ENCODE results near the gene ZC3H18.

ZC3H18 gene

DNA sequence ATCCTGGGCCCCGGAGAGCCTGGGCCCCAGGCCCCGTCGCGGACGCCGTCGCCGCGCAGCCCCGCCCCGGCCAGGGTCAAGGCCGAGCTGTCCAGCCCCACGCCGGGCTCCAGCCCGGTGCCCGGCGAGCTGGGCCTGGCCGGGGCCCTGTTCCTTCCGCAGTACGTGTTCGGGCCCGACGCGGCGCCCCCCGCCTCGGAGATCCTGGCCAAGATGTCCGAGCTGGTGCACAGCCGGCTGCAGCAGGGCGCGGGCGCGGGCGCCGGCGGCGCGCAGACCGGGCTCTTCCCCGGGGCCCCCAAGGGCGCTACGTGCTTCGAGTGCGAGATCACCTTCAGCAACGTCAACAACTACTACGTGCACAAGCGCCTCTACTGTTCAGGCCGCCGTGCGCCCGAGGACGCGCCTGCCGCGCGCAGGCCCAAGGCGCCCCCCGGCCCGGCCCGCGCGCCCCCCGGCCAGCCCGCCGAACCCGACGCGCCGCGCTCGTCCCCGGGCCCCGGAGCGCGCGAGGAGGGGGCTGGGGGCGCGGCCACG is 36.8 kb upstream of the ZC3H18 start:
- DNase-seq, result no peak

DNA sequence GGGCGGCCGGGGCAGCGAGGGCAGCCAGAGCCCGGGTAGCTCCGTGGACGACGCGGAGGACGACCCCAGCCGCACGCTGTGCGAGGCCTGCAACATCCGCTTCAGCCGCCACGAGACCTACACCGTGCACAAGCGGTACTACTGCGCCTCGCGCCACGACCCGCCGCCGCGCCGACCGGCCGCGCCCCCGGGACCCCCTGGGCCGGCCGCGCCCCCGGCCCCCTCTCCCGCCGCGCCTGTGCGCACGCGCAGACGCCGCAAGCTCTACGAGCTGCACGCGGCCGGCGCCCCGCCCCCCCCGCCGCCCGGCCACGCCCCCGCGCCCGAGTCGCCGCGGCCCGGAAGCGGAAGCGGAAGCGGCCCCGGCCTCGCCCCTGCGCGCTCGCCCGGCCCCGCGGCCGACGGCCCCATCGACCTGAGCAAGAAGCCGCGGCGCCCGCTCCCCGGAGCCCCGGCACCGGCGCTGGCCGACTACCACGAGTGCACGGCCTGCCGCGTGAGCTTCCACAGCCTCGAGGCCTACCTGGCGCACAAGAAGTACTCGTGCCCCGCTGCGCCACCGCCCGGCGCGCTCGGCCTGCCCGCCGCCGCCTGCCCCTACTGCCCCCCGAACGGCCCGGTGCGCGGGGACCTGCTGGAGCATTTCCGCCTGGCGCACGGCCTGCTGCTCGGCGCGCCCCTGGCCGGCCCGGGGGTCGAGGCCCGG is 36.1 kb upstream of the ZC3H18 start:
- peak; percentile 75 for DNase-seq

DNA sequence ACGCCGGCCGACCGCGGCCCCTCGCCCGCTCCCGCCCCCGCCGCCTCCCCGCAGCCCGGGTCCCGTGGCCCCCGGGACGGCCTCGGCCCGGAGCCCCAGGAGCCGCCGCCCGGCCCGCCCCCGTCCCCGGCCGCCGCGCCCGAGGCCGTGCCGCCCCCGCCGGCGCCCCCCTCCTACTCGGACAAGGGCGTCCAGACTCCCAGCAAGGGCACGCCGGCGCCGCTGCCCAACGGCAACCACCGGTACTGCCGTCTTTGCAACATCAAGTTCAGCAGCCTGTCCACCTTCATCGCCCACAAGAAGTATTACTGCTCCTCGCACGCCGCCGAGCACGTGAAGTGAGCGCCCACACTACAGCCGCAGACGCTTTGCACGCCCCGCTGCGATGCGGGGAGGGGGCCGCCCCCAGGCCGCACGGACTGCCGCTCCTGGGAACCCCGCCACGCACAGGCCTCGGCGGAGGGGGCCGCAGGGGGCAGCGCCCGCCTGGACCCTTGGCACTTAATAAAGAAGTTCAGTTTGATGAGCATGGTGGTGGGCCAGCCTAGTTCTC is 35.5 kb upstream of the ZC3H18 start:
- peak; percentile 40 for DNase-seq

DNA sequence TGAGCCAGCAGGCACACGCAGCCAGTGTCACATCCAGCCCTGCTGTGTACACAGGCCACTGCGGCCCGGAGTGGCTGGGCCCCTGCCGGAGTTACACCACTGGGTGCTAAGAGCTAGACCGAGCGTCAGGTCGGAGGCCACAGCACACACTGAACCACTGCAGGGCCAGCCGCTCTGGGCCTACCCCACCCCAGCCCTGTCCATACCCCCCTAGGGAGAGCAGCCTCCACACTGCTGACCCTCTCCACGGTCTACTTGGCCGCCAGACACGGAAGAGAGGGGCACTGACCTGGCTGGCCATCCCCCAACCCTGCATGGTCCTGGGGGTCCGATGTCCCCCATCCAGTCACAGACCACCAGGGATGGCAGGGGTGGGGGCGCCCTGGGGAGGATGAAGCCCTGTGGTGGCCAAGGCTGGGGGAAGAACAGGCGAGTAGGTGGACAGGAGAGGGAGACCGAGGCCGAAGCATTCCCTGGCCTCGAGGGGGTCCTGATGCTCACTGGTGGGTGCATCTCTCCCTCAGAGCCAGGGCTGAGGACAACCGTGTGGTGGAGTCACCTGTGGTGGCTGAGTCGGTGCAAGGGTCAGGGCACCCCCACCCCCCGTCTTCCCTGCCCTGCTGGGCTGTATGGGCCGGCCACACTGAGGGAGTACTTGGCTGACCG is 34.9 kb upstream of the ZC3H18 start:
- no peak for DNase-seq

DNA sequence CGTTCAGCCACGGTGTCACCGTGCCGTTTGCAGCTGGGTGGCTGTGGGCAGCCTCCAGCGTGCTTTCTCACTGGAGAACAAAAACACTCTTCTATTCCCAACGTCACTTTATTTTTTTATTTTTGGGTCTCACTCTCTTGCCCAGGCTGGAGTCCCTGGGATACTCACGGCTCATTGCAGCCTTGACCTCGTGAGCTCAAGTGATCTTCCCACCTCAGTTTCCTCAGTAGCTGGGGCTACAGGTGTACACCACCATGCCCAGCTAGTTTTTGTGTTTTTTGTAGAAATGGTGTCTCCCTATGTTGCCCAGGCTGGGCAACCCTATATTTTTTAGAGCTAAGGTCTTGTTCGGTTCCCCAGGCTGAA is 34.4 kb upstream of the ZC3H18 start:
- no peak for DNase-seq

DNA sequence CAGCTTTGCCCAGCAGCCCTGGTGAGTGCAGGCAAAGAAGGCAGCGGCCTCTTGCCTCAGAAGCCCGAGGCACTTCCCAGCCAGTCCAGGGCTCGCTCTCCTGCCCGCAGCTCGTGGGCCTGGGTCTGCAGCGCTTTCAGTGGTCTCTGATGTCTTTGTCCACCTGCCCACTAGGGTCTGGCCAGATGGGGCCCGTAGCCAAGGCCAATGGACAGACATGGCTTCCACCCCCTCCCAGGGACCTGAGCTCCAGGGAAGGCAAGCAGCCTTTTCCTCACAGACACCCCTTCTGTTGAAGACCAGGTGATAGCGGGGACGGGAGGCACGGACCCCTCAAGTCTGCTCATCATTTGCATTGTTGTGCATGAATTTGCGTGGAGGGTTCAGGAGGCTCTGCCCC is 33.7 kb upstream of the ZC3H18 start:
- DNase-seq, result no peak

DNA sequence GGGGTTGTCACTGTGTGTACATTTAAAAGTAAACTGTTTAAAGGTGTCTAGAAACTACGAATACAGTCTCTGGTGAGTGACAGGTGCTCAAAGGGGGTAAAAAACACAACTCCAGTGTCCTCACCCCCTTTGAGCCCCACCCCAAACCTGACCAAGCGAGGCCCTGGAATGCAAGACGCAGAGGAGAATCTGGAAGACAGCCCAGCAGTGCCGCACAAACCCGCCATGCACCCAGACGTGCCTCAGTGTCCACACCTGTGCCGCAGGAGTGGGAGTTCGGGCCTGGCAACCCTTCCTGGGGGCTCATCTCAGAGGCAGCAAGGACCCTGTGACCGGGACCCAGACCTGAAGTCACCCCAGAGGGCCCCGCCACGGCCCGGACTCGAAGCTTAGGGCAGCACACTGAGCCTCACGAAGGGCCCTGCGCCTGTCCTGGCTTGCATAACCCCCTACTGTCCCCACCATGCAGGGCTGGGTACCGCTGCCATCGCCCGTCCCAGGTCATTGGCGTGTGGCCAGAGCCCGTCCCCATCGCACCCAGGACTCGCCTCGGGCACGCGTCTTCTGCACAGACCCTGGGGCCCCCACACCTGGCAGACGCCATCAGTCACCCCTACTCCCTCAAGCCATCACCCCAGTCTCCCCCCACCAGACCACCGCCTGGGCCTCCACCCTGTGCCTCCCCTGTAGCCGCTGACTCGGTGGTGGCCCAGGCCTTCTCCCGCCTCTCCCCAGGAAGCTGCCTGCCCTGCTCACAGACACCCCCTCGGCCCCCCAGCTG is 33.0 kb upstream of the ZC3H18 start:
- DNase-seq, result no peak

DNA sequence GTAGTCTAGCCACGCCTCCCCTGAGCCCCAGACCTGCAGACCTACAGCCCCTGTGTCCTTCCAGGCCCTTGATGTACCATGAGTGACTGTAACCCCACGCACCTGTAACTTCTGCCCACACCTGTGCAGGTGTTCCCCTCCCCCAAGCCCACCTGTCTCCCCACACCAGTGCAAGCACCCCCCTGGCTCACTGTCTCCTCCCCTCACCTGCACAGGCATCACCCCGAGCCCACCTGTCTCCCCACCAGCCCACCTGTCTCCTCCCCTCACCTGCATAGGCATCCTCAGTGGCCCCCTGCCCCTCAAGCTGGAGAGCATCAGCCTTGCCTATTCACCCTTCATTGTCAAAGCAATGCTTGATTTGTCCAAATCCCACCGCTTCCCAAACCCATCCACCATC is 32.3 kb upstream of the ZC3H18 start:
- DNase-seq, result no peak

DNA sequence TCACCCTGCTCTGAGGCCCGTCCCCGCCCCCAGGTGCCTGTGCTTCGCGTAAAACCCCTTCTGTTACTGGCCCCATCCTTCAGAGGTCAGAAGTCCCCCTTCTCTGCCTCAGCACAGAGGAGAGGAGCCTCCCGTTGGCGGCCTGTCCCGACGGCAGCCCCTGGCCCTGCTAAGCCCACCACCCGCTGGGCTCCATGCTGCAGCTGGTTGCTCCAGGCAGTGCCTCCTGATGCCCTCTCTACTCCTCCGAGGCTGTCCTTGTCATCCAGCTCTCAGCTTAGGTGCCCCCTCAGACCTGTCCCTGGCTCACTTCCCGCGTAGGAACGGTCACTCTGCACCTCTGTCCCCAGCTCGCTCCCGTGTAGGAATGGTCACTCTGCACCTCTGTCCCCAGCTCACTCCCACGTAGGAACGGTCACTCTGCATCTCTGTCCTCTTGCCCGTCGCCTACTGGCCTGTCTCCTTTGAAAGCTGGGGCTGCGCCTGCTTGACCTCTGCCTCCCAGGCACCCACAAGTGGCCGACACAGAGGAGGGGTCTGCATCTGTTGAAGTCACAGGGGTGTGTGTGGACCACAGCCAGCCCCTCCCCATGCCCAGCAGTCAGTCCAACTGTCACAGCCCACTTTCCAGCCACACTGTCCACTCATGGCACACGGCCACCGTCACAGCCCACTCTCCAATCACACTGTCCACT is 31.7 kb upstream of the ZC3H18 start:
- DNase-seq, result no peak

DNA sequence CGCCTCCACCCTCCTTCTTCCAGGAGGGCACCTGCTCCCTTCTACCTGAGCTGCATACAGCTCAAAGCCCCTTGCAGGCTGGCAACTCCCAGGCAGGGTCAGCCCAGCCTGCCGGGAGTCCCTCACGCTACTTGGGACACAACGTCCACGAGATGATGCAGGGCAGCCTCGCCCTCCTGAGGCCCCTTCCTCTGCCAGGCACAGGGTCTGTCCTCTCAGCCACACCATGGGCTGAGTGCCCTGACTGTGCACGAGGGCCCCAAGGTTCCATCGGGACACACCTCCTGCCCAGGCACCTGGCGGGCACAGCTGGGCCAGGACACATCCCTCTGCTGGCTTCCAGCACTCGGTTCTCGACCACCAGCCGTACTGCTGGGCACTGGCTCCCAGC is 30.9 kb upstream of the ZC3H18 start:
- no peak for DNase-seq

DNA sequence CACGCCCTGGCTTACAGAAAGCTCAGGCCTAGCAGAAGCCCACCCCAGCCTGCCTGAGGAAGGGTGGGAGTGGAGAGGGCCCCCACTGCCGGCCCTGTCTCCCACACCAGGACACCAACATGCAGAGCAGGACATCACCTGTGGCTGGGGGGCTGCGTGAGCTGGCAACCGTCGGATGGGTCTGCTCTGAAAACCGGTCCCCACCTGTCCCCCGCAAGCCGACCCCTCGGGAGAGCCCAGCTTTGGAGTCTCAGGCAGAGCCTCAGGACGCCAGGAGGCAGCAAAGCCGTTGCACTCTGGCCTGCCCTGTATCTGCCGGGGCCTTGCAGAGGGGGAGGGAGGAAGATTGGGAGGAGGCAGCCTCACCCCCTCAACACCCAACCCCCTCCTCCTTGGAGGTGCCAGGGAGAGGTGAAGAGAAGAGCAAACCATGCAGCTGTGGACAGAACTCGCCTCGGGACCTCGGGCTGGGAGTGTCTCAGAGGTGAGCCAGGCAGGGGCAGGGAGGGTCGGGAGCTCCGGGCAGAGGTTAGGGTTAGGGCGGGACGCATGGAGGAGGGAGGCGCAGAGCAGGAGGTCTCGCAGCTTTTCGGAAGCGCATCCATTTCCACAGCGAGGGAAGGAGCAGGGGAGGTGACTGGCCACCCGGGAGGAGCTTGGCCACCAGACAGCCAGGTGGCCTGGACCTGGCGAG is 30.4 kb upstream of the ZC3H18 start:
- no peak for DNase-seq

DNA sequence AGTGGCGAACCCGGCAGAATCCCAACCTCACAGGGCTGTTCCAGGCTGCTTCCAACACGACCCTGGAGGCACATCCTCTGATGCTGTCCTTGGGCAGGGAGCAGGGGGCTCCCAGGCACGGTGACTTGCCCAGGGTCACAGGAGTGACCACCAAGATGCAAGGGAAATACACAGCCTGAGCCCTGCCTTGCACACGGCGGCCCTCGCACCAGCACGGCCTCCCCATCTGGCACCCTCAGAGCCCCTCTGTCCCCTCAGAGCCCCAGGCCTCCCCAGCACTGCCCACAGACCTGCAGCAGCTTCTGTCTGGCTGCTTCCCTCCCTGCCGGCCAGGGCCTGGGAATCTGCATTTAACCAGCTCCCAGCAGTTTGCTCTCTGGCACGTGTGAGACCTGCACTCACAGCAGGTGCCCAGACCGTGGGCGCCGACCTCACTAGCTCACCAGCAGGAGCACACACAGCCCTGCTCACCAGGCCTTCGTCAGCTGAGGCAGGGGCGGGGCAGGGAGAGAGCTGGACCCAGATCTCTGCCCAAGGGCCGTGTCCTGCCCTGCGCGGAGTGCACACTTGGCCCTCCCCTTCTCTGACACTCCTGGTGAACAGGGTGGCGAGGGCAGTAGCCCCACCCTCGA is 29.7 kb upstream of the ZC3H18 start:
- no peak for DNase-seq

DNA sequence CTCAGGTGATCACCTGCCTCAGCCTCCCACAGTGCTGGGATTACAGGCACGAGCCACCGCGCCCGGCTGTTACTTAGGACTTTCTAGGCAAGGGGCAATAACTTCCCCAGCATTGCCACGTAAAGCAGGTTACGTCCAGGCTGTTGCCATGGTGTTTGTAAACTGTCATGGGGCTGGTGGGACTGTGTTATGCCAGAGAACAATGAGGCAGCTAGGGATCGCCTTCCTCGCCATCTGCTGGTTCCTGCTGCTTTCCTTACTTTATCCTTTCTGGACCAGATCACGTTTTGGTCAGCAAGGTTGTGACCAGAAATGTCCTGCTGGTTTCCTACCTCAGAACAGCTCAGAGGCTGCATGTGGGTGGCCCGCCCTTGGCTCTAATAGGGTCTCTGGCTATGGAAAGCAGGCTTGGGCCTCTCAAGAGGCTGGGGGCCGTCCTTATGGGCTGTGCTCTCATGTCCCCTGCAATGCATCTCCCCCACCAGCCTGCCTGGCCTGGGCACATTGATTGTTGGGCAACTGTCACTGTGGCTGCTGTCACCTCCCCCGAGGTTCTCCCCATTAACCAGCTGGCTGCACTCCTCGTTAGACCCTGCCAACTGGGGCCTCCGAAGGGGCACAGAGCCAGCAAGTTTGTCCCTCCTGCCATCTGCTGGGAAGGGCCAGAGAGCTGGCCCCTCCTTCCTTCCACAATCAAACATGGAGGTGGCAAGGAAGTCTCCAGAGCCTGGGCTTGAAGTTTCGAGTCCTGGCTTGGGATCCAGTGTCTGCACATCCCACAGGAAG is 28.2 kb upstream of the ZC3H18 start:
- DNase-seq, result no peak

DNA sequence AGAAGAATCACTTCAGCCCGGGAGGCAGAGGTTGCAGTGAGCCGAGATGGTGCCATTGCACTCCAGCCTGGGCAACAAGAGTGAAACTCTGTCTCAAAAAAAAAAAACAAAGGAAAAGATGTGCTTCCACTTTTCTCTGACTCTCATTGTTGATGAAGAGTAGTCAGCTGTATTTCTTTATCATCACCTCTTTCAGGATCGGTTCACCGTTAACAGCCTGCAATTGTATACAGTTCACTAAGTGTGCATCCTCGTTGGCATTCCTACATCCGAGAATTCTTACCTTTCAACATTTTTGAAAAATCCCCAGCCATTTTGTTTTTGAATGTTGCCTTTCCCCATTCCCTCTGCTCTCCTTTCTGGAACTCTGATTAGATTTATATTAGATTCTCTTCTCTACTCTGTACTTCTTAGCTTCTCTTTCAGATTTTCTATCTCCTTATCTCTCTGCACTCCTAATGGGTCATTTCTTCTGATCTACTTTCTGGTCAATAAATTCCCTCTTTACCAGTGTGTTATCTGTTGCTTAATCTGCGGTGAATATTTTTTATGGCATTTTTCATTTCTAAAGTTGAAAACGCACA is 26.9 kb upstream of the ZC3H18 start:
- no peak for DNase-seq

DNA sequence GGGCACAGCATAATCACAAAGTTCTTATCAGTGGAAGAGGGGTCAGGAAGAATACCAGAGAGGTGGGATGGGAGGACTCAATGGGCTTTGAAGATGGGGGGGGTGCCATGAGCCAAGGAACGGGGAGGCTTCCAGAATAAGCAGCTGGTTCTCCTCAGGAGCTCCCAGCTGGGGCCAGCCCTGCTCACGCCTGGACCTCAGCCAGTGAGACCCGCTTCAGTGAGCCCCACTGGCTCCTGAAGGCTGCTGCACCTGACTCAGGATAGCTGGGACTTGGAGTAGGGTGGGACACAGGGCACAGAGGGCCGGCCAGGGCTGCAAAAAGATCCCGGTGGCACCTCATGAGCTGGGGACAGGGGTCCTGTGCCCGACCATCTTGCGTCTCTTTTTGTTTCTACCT is 24.4 kb upstream of the ZC3H18 start:
- no peak for DNase-seq

DNA sequence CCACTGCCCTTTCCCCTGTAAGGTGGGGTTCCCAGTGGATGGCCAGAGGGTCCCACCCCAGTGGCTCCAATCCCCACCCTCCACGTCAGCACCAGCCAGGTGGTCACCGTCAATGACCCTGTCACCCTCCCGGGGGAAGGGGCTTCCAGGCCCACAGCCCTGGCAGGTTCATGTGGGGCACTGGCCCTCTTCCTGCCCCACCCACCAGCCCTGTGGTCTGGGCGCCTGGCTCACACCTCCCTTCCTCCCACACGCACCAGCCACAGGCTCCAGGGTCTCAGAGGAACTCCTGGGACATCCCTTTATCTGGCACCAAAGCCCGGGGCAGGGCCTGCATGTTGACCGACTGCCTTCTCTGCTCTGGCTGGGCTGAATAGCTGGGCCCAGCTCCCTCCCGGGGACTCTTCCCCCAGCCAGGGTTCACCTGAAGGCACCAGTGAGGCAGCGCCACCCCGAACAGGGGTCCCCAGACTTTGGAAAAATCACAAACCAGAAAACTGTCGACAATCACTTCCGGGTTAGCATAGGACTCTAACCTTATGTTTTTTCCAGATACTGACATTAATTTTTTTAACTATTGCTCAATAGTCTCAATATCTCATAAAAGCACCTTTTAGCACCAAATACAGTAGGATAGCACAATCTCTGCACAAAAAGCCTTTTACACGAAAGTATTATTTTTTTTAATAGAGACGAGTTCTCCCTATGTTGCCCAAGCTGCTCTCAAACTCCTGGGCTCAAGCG is 21.9 kb upstream of the ZC3H18 start:
- no peak for DNase-seq

DNA sequence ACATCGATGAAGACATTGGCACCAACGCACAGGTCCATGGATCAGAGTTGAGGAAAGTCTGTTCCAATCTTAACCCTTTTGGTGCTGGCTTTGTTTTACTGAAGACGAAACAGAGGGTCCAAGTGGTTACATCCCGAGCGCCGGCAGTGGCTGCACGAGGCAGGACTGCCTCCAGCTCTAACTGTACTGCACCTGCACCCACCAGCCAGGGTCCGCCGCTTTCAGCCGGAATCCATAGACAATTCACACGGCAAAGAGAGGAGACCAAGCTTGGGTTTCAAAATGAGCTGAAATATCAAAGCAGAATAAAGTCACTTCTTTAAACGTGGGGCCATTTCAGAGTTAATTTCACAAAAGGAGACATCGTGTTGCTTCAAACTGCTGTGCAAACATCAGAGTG is 21.2 kb upstream of the ZC3H18 start:
- DNase-seq, result no peak

DNA sequence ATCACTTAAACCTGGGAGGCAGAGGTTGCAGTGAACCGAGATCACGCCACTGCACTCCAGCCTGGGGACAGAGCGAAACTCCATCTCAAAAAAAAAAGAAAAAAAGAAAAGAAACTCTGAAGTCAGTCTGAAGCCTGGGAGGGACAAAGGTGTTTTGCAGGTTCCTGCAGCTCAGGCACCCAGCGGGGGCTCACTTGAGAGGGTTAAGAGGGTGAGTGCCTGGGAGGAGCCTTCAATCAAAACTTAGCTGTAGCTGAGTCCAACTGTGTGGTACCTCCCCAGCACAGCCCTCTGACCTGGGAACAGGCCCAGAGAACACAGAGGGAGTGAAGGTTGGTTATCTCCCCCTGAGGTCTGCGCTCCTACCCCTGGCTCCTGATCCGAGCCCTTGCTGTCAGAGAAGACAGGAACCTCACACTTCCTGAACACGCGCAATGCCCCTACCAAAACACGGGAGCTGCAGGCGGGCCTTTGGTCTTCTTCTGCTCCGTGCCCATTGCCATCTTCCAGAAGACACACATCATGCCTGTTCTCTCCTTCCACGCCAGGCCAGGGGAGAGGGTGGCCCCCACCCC is 20.4 kb upstream of the ZC3H18 start:
- DNase-seq, result no peak

DNA sequence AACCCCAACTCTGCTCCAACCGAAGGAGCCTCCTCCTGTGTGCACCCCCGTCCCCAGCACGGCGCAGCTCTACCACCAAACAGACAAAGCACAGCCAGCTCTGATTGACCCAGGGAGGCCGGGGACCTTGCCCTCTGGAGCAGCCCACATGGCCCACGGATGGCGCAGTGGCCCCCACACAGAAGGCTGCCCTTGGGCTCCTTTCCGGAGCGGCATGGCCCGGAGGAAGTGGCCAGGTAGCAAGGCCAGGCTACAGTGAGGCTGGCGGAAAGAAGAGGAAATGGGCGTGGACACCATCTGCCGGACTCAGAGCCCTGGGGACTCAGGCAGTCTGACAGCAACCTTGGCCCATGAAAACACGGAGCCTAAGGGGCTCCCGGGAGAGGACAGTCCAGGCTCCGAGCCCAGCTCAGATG is 19.9 kb upstream of the ZC3H18 start:
- no peak for DNase-seq

DNA sequence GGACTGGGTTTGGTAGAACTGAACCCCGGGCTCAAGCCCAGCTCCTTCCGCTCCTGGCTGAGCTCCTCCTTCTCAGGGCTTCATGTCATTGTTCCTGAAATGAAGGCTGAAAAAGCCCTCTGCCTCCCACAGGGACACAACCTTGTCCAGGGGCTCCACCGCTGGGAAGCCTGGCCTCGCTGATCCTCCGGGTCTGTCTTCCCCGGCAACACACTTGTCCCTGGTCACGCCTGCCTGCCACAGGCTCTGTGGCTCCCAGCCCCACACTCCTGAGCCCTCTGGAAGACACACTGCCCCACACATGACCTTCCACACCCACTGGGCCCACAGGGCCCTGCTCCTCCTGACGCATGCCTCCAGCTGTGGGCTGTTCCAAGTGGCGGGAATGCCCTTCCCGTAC is 18.0 kb upstream of the ZC3H18 start:
- no peak for DNase-seq

All from HCEC 1CT (cell line).